ENCODE measurements around the gene TAMM41. TPM values are rescaled to one million over a fixed set of nuclear protein-coding genes. Genes with fewer than 3 reads are reported as not detected.

Gene TAMM41
- total RNA-seq, 1 donor = 8.7 TPM

- peak overlapping the region; percentile 79 for H2AFZ ChIP-seq (ENCODE audit: low read length)
- TF ChIP-seq CTCF (IDR thresholded peaks at IDR 0.05; ENCODE audit: extremely low read depth, low read depth, low read length) = no peak
- H3K79me2 ChIP-seq (ENCODE audit: insufficient read depth, low read length) = no peaks in the 10 kb centered on the region
- no peaks in the 10 kb centered on the region for H3K9me3 ChIP-seq (ENCODE audit: low read depth, low read length)
- H3K27me3 ChIP-seq (ENCODE audit: insufficient read depth, low read length) = no peaks in the 10 kb centered on the region
- peak overlapping the region; percentile 57 for H3K4me3 ChIP-seq (ENCODE audit: insufficient read depth, low read length)
- no peaks in the 10 kb centered on the region for H4K20me1 ChIP-seq (ENCODE audit: insufficient read depth, low read length)
- peak overlapping the region; percentile 77 for H3K4me2 ChIP-seq (ENCODE audit: insufficient read depth, low read length)
- peaks cover 17% of the 10 kb centered on the region for H3K4me1 ChIP-seq (ENCODE audit: insufficient read depth, low read length)
- no peaks in the 10 kb centered on the region for H3K36me3 ChIP-seq (ENCODE audit: insufficient read depth, low read length)
- DNase-seq (ENCODE audit: insufficient read length, low spot score, missing footprints) = peak; percentile 94
- H3K27ac ChIP-seq (ENCODE audit: low read depth, low read length) = no peak overlapping the region
These were observed 76.0 kb downstream of the TAMM41 start for GRCh38 chr3:11770477-11771391.

- Histone ChIP-seq H3K9me3 (ENCODE audit: low read depth, low read length) (no peaks in the 10 kb centered on the region), H4K20me1 (ENCODE audit: insufficient read depth, low read length) (no peaks in the 10 kb centered on the region), H3K4me2 (ENCODE audit: insufficient read depth, low read length) (peak overlapping the region; percentile 77), H3K4me3 (ENCODE audit: insufficient read depth, low read length) (peak overlapping the region; percentile 57), H2AFZ (ENCODE audit: low read length) (no peak overlapping the region), H3K27ac (ENCODE audit: low read depth, low read length) (no peak overlapping the region), H3K36me3 (ENCODE audit: insufficient read depth, low read length) (no peaks in the 10 kb centered on the region), H3K4me1 (ENCODE audit: insufficient read depth, low read length) (peaks cover 25% of the 10 kb centered on the region), H3K79me2 (ENCODE audit: insufficient read depth, low read length) (no peaks in the 10 kb centered on the region), H3K27me3 (ENCODE audit: insufficient read depth, low read length) (no peaks in the 10 kb centered on the region)
- TF ChIP-seq CTCF (IDR thresholded peaks at IDR 0.05; ENCODE audit: extremely low read depth, low read depth, low read length) = no peak
- peak; percentile 54 for DNase-seq (ENCODE audit: insufficient read length, low spot score, missing footprints)
These were observed 76.8 kb downstream of the TAMM41 start for GRCh38 chr3:11769704-11770476.

- Histone ChIP-seq H3K36me3 (ENCODE audit: insufficient read depth, low read length) (no peaks in the 10 kb centered on the region), H3K27me3 (ENCODE audit: insufficient read depth, low read length) (no peaks in the 10 kb centered on the region), H3K9me3 (ENCODE audit: low read depth, low read length) (no peaks in the 10 kb centered on the region), H3K4me2 (ENCODE audit: insufficient read depth, low read length) (no peak overlapping the region), H3K27ac (ENCODE audit: low read depth, low read length) (no peak overlapping the region), H2AFZ (ENCODE audit: low read length) (no peak overlapping the region), H3K79me2 (ENCODE audit: insufficient read depth, low read length) (no peaks in the 10 kb centered on the region), H4K20me1 (ENCODE audit: insufficient read depth, low read length) (no peaks in the 10 kb centered on the region), H3K4me1 (ENCODE audit: insufficient read depth, low read length) (peaks cover 29% of the 10 kb centered on the region), H3K4me3 (ENCODE audit: insufficient read depth, low read length) (no peak overlapping the region)
- TF ChIP-seq CTCF (IDR thresholded peaks at IDR 0.05; ENCODE audit: extremely low read depth, low read depth, low read length) = no peak
- DNase-seq (ENCODE audit: insufficient read length, low spot score, missing footprints) = no peak
These were observed 78.1 kb downstream of the TAMM41 start for GRCh38 chr3:11768604-11769003.

- Histone ChIP-seq H3K4me1 (ENCODE audit: insufficient read depth, low read length) (peaks cover 12% of the 10 kb centered on the region), H3K79me2 (ENCODE audit: insufficient read depth, low read length) (no peaks in the 10 kb centered on the region), H3K9me3 (ENCODE audit: low read depth, low read length) (no peaks in the 10 kb centered on the region), H3K27me3 (ENCODE audit: insufficient read depth, low read length) (no peaks in the 10 kb centered on the region), H2AFZ (ENCODE audit: low read length) (no peak overlapping the region), H3K36me3 (ENCODE audit: insufficient read depth, low read length) (no peaks in the 10 kb centered on the region), H3K27ac (ENCODE audit: low read depth, low read length) (peak overlapping the region; percentile 59), H4K20me1 (ENCODE audit: insufficient read depth, low read length) (no peaks in the 10 kb centered on the region), H3K4me3 (ENCODE audit: insufficient read depth, low read length) (peak overlapping the region; percentile 31), H3K4me2 (ENCODE audit: insufficient read depth, low read length) (peak overlapping the region; percentile 70)
- peak; percentile 87 for DNase-seq (ENCODE audit: insufficient read length, low spot score, missing footprints)
- TF ChIP-seq CTCF (IDR thresholded peaks at IDR 0.05; ENCODE audit: extremely low read depth, low read depth, low read length) = no peak
These were observed 81.7 kb downstream of the TAMM41 start for GRCh38 chr3:11764931-11765363.
